Neuronal stem cell (in vitro differentiated cells): ENCODE data around the gene COL4A4. TPM values are rescaled to one million over a fixed set of nuclear protein-coding genes. Genes with fewer than 3 reads are reported as not detected.

Experiments used
- DNase-seq: peaks from one replicate; pipeline ENCODE4 v3.0.0-alpha.2; 2013; ENCODE audit warnings: low spot score
- H2AFZ ChIP-seq: one replicate; pipeline ENCODE4 v1.6.1; 2013; ENCODE audit warnings: mild to moderate bottlenecking, low read length, inconsistent platforms
- H2AK5ac ChIP-seq: 2 replicates; pipeline ENCODE4 v1.6.1; 2013; ENCODE audit warnings: low read depth, mild to moderate bottlenecking, inconsistent platforms, low read length, moderate library complexity, mixed read lengths
- H2BK120ac ChIP-seq: 2 replicates; pipeline ENCODE4 v1.6.1; 2013; ENCODE audit warnings: low read depth, mild to moderate bottlenecking, inconsistent platforms, low read length, moderate library complexity, mixed read lengths
- H2BK12ac ChIP-seq: one replicate; pipeline ENCODE4 v1.6.1; 2013; ENCODE audit warnings: low read length, inconsistent platforms
- H2BK15ac ChIP-seq: 2 replicates; pipeline ENCODE4 v1.6.1; 2013; ENCODE audit warnings: mild to moderate bottlenecking, low read length, inconsistent platforms, mixed read lengths
- H2BK5ac ChIP-seq: one replicate; pipeline ENCODE4 v1.6.1; 2013; ENCODE audit warnings: inconsistent platforms, mild to moderate bottlenecking, low read length, moderate library complexity
- H3K14ac ChIP-seq: one replicate; pipeline ENCODE4 v1.6.1; 2013; ENCODE audit warnings: low read length, inconsistent platforms
- H3K18ac ChIP-seq: 2 replicates; pipeline ENCODE4 v1.6.1; 2013; ENCODE audit warnings: low read length, inconsistent platforms
- H3K23ac ChIP-seq: 2 replicates; pipeline ENCODE4 v1.6.1; 2013; ENCODE audit warnings: low read depth, mild to moderate bottlenecking, mixed read lengths, low read length, inconsistent platforms; ENCODE audit not compliant: poor library complexity
- H3K27ac ChIP-seq: replicated peaks from 3 replicates; pipeline ENCODE4 v1.5.1; 2013; ENCODE audit warnings: low read length, inconsistent platforms
- H3K27me3 ChIP-seq, 3 experiments: 2 replicates each; pipeline ENCODE4 v1.6.1; 2013; ENCODE audit warnings: low read length in 3 of 3, mild to moderate bottlenecking in 2 of 3, inconsistent platforms in 1 of 3, low read depth in 1 of 3, mixed read lengths in 1 of 3, moderate library complexity in 1 of 3; ENCODE audit not compliant: control insufficient read depth in 3 of 3, insufficient read depth in 3 of 3
- H3K36me3 ChIP-seq, 2 donors: replicated peaks in 1 of 2; 2 replicates each; pipeline ENCODE4 v1.6.1; 2013; ENCODE audit warnings: low read length in 2 of 2; ENCODE audit not compliant: control insufficient read depth in 2 of 2, insufficient read depth in 2 of 2
- H3K4ac ChIP-seq: 2 replicates; pipeline ENCODE4 v1.6.1; 2013; ENCODE audit warnings: inconsistent platforms, mild to moderate bottlenecking, low read length, moderate library complexity
- H3K4me1 ChIP-seq, 2 donors: 1 replicate in 1 of 2; 2 replicates in 1 of 2; pipeline ENCODE4 v1.6.1; 2013; ENCODE audit warnings: low read length in 2 of 2, low read depth in 1 of 2; ENCODE audit not compliant: control insufficient read depth in 2 of 2, insufficient read depth in 1 of 2
- H3K4me2 ChIP-seq: one replicate; pipeline ENCODE4 v1.6.1; 2013; ENCODE audit warnings: mild to moderate bottlenecking, low read length, inconsistent platforms; ENCODE audit not compliant: insufficient read depth, poor library complexity, severe bottlenecking
- H3K4me3 ChIP-seq, 2 donors: 2 replicates each; pipeline ENCODE4 v1.5.1; 2013; ENCODE audit warnings: low read length in 2 of 2, mild to moderate bottlenecking in 2 of 2, inconsistent platforms in 1 of 2, moderate library complexity in 1 of 2
- H3K79me1 ChIP-seq: one replicate; pipeline ENCODE4 v1.6.1; 2013; ENCODE audit warnings: low read depth, mild to moderate bottlenecking, inconsistent platforms, low read length, moderate library complexity
- H3K9ac ChIP-seq: one replicate; pipeline ENCODE4 v1.6.1; 2013; ENCODE audit warnings: mild to moderate bottlenecking, low read depth, low read length, inconsistent platforms; ENCODE audit not compliant: poor library complexity
- H3K9me3 ChIP-seq, 2 donors: replicated peaks in 1 of 2; 2 replicates each; pipeline versions ENCODE3 to v1.6.1; 2013; ENCODE audit warnings: low read length in 2 of 2, mild to moderate bottlenecking in 2 of 2, inconsistent platforms in 1 of 2, low read depth in 1 of 2, mixed read lengths in 1 of 2, moderate library complexity in 1 of 2; ENCODE audit not compliant: control insufficient read depth in 2 of 2, insufficient read depth in 1 of 2
- H4K8ac ChIP-seq: one replicate; pipeline ENCODE4 v1.6.1; 2013; ENCODE audit warnings: low read depth, mild to moderate bottlenecking, inconsistent platforms, low read length, moderate library complexity
- H4K91ac ChIP-seq: one replicate; pipeline ENCODE4 v1.6.1; 2013; ENCODE audit warnings: low read length, low read depth, mild to moderate bottlenecking, inconsistent platforms; ENCODE audit not compliant: poor library complexity
- WGBS, 2 donors: extraction: QIAGEN DNeasy Blood & Tissue Kit; methylation state at CpG; one replicate each; pipeline ENCODE4 v1.1.7; 2013; ENCODE audit warnings: missing lambda C conversion rate in 2 of 2, mixed read lengths in 1 of 2; ENCODE audit not compliant: insufficient read length in 2 of 2, insufficient replicate concordance in 1 of 2; ENCODE audit errors: extremely low coverage in 2 of 2; 5-methylcytosine and 5-hydroxymethylcytosine counted together
- small RNA-seq: library from polyadenylated mRNA; stranded (forward); fragments of <200 nt; extraction: miRNeasy Mini kit (QIAGEN cat#:217004); gene quantifications from one replicate; pipeline ENCODE3, GENCODE V24; 2013; ENCODE audit not compliant: insufficient read depth

COL4A4 gene

DNA sequence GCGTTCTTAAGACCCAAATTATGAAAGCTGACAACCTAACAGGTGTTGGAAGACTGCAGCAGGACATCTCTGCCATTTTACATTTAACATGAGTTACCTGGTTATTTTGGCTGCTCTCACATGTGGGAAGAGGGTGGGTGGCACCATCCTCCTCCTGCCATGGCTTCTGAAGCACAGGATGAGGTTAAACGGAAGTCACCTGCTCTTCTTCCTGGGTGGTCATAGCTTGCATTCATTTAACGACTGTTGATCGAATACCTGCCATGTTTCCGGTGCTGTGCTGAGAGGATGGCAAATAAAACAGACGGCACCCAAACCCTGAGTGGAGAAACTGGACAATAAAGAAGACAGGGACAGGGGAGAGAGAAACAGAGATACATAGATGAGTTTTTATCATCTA, 210.2 kb downstream of the COL4A4 start:
- H2AK5ac ChIP-seq, result no peak overlapping the region
- DNase-seq, result no peak
- H3K4me1 ChIP-seq, result no peaks in the 10 kb centered on the region
- WGBS, 2 donors, result no CpG with 5 or more reads among the region's 6 CpGs
- H3K9ac ChIP-seq, result no peak overlapping the region
- H3K36me3 ChIP-seq, result no peaks in the 10 kb centered on the region
- H4K8ac ChIP-seq, result no peak overlapping the region
- H3K14ac ChIP-seq, result no peak overlapping the region
- H3K18ac ChIP-seq, result no peak overlapping the region
- H2BK12ac ChIP-seq, result no peak overlapping the region
- H2BK5ac ChIP-seq, result no peak overlapping the region
- no peak overlapping the region for H3K4me2 ChIP-seq
- H2AFZ ChIP-seq, result no peak overlapping the region
- no peak overlapping the region for H3K4me3 ChIP-seq
- peaks cover 2 to 3% of the 10 kb centered on the region in 2 donors for H3K9me3 ChIP-seq
- H2BK120ac ChIP-seq, result no peak overlapping the region
- no peak overlapping the region for H2BK15ac ChIP-seq
- no peaks in the 10 kb centered on the region for H3K27me3 ChIP-seq
- no peak overlapping the region for H3K4ac ChIP-seq
- no peak overlapping the region for H3K23ac ChIP-seq
- H3K27ac ChIP-seq, result no peak overlapping the region
- H3K79me1 ChIP-seq, result no peaks in the 10 kb centered on the region
- no peak overlapping the region for H4K91ac ChIP-seq

DNA sequence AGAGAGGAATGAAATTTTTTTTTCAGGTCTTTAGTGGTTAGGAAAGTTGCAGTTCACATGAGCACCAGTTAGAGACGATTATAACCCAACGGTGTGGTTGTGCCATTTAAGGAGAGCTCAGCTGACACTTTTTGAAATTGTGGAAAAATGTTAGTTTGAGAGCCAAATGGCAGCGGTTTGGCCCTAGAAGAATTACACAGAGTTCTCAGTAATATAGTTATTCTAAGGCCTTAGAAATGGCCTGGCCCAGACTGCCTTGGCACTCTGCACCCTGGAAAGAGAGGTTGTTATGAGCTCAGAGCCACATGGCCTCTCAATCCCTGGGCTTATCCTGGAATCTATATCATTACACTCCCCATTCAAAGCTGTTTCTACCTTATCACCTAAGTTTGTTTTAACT, 210.8 kb downstream of the COL4A4 start:
- no peak for DNase-seq
- H2AFZ ChIP-seq, result no peak overlapping the region

More for the DNA sequence above, 210.8 kb downstream of the COL4A4 start:
- H2BK5ac ChIP-seq, result no peak overlapping the region
- no peak overlapping the region for H3K18ac ChIP-seq
- H2BK15ac ChIP-seq, result no peak overlapping the region
- peaks cover 2% of the 10 kb centered on the region in 2 donors for H3K9me3 ChIP-seq
- no peak overlapping the region for H3K9ac ChIP-seq
- H3K14ac ChIP-seq, result no peak overlapping the region
- H2AK5ac ChIP-seq, result no peak overlapping the region
- no CpG with 5 or more reads among the region's 3 CpGs for WGBS, 2 donors
- no peaks in the 10 kb centered on the region for H3K27me3 ChIP-seq
- H3K23ac ChIP-seq, result no peak overlapping the region
- H3K4me2 ChIP-seq, result no peak overlapping the region
- no peaks in the 10 kb centered on the region for H3K36me3 ChIP-seq
- no peaks in the 10 kb centered on the region for H3K79me1 ChIP-seq
- H4K91ac ChIP-seq, result no peak overlapping the region
- H3K27ac ChIP-seq, result no peak overlapping the region
- H3K4me3 ChIP-seq, result no peak overlapping the region
- no peak overlapping the region for H2BK120ac ChIP-seq
- H3K4ac ChIP-seq, result no peak overlapping the region
- H3K4me1 ChIP-seq, result no peaks in the 10 kb centered on the region
- H4K8ac ChIP-seq, result no peak overlapping the region
- no peak overlapping the region for H2BK12ac ChIP-seq

Small RNA genes within 50 kb of the gene (small RNA-seq; reads per million reads assigned to genes)
- gene RF00554, result not detected
